HG03196 (cell line): ENCODE data around the gene FHIT.

Source experiments
- ATAC-seq: cut with Tn5 transposase; IDR thresholded peaks from one replicate; pipeline ENCODE4 v1.9.1; 2021; ENCODE audit not compliant: unreplicated experiment

The FHIT gene

GRCh38 chr3:61172684-61173083 is 78.6 kb downstream of the FHIT start:
- ATAC-seq, result no peak

DNA sequence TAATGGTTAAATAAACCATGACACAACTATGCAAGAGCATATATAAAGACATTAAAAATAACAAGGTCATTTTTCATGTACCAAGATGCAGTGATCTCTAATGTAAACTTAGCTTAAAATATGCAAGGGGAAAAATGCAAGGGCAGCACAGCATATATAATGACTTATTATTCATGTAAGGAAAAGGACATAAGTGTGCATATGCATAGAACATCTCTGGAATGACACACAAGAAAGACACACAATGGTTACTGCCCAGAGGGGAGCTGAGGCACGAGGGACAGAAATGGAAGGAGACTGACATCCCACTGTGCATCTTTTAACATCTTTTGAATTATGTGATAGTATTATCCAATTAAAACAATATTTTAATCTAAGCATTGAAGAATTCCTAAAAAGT is 79.0 kb downstream of the FHIT start:
- ATAC-seq, result no peak

DNA sequence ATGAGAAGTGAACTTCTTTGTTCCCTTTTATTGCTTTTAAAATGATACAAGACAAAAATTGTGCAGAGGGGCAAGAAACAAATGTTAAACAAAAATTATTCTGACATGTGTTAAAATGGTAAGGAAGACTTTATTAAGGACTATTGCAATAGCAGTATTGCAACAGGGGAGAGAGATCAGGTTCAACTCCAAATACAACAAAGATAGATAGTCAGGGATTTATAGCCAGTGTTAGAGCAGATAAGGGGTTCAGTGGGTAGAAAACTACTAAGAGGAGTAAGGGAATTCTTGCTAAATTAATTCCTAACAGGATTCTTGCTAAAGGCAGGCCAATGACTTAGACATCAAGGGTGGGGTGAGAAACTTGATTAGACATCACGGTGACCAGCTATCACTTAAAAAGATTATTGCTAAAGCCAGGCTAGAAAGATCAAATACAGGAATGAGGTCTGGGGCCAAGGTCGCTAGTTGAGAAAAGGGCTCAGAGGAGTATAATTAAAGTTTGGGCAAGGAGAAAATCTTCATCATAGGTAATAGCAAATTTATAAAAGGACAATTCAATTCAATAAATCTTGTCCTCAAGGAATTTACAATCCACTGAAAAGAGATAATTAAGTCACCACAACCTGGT is 81.5 kb downstream of the FHIT start:
- no peak for ATAC-seq

GRCh38 chr3:61168286-61168685 is 83.0 kb downstream of the FHIT start:
- no peak for ATAC-seq

- no peak for ATAC-seq
These were observed 88.3 kb downstream of the FHIT start for GRCh38 chr3:61162965-61163364.

GRCh38 chr3:61158667-61159066 is 92.6 kb downstream of the FHIT start:
- ATAC-seq, result no peak

GRCh38 chr3:61158216-61158615 is 93.0 kb downstream of the FHIT start:
- ATAC-seq, result no peak

DNA sequence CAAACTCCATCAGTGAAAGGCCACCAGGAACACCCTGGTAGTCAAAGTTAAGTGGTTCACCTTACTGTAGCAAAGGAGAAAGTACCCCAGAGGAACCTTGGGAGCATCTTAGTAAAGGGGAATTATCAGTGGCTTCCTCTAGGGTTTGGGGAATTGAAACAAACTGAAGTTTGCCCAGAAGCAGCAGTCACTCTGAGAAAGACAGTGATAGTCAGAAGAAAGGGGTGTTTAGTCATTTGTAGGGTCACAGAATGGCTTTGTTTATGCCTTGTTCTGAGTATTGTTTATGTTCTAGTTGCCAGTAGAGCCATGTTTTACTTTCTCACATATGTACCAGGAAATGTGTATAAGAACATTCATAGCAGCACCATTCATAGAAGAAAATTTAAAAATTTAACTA is 93.8 kb downstream of the FHIT start:
- peak; percentile 64 for ATAC-seq

DNA sequence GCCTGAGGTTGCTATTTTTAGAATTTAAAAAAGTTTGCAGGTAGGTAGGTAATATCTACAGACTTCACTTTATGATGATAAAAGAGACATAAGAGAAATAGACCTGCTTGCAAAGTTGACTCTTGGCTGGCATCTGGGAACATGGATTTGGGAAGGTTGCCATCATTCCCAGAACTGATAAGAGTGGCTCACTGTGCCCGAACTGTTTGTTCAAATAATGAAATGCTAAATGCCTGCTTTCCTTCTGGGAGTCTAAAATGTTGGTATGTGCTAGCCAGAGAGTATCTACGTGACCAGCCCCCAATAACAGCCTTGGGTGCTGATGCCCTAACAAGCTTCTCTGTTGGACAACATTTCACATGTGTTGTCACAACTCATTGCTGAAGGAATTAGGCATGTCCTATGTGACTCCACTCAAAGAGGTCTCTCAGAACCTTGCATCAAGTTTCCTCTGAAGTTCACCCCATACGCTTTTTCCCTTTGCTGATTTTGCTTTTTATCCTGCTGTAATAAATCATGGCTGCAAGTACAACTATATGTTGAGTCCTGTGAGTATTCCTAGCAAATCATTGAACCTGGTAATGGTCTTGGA is 95.5 kb downstream of the FHIT start:
- no peak for ATAC-seq

DNA sequence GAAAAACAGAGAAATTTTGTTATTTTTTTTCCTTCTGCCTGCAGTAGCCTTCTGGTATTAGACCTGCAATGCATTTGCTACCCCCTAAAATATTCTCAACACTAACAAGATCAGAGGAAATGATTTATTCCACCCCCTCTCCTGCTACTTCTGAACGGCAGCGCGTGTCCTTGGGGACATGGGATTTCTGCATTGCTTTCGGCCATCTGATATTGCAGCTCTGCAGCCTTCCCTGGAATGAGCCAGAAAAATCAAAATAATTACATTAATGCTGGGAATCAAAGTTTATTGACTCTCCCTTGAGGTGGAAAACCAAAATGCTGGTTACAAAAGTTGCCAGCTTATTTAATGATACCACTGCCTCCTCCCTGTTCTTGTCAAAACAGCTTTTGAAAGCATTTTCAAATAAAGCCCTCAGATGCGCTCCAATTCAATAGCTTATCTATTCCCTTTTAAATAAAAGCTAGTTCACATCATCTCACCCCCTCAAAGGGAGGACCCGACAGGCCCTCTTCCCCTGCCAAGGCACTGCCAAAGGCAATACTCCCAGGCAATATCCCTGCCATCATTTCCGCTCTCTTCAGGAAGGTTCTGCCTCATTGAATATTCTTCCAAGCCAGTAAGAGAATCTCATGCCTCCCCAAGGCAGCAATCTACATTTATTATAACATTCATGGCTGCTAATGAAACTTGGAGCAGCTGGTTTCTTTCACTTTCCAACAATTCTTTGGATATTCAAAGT is 96.6 kb downstream of the FHIT start:
- ATAC-seq, result no peak

DNA sequence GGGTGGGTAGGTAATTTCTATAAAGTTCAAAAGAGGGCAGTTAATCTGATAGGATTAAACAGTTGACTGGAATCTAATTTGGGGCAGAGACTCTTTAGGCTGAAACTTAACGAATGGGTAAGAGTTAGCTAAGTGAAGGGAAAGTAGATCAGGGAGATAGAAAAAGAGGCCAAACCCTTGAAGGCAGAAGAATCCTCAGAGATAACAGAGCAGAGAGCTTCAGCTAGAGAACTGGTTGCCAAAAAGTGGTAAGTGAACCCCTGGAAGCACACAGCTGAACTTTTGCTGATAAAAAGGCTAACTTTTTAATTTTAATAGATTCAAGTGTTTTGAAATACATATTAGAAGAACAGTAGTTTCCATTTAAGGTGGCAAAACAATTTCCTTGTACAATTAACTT is 99.2 kb downstream of the FHIT start:
- ATAC-seq, result no peak

GRCh38 chr3:61149236-61149635 is 102.0 kb downstream of the FHIT start:
- no peak for ATAC-seq

DNA sequence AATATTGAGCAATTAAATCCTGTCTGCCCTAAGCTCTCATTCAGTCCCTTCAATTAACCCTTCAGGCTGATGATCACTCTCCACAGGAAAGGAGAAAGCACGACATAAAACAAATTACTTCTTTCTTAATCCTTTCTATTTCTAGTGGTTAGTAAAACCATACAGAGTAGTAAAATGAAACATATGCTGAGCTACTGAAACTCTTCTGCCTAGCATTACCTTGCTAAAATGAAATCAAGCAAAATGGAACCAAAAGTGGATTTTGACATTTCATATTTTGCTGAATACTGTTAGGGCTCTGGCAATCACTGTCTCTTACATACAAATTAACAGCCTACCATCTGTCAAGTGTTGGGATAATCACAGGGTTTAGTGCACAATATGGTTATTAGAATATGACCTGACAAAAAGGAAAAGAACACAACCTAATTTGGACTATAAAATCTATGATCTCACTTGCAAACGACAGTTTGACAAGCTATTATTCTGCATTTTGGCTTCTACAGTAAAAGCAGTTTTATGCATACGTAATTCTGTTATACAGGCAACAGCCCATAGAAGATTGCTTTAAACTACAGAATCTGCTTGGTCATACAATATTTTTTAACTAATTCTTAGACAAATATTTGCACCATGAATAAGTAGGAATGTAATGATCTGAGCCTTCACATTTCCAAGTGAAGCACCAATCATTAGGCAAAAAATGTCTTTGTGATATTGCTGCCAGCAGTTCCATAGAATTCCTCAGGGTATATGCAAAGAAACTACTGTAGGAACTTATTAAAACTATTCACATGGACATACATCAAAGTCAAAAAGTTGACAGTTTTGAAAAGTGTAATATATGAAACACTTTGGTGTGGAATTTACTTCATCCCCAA is 105.0 kb downstream of the FHIT start:
- no peak for ATAC-seq

GRCh38 chr3:61141697-61142096 is 109.6 kb downstream of the FHIT start:
- no peak for ATAC-seq

GRCh38 chr3:61141227-61141626 is 110.0 kb downstream of the FHIT start:
- no peak for ATAC-seq

- ATAC-seq, result no peak
These were observed 111.6 kb downstream of the FHIT start for GRCh38 chr3:61139686-61140085.

DNA sequence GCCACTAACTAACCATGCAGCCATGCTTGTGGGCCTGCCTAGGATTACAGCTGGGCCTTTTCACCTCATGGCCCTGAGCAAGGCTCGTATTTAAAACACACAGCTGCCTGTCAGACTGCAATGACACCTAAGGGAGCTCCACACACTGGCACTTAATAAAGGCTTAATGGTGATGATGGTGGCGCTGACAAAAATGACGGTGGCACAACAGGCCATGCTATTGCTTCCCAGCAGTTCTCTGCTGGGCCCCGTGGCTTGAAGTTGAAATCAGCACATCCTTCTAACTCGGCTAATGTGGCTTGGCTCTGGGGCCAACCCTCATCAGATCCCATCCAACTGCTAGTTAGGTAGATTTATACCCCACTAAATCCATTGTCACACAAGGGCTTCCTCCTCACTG is 112.9 kb downstream of the FHIT start:
- no peak for ATAC-seq

DNA sequence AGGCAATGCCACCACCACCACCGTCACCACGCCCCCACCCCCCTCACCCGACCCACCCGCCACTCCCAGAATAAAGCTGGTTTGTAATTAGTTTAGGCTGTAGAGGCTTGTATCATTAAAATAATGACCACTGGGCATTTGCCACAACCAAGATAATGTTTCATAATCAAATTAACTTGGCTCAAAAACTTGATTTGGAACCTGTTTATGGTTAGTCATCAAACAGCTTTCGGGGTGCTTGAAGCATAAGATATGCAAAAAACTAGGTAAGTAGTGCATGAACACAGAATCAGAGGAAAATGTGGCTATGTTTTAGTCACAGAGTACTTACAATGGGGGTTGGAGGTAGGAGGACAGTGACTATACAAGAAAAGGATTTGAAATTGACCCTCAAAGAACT is 115.1 kb downstream of the FHIT start:
- ATAC-seq, result no peak

- ATAC-seq, result no peak
These were observed 116.7 kb downstream of the FHIT start for GRCh38 chr3:61134532-61134931.

GRCh38 chr3:61132062-61132461 is 119.2 kb downstream of the FHIT start:
- ATAC-seq, result no peak

GRCh38 chr3:61118830-61119229 is 132.4 kb downstream of the FHIT start:
- no peak for ATAC-seq
